Measurements from ENCODE around the gene AUTS2. TPM values are rescaled to one million over a fixed set of nuclear protein-coding genes. Genes with fewer than 3 reads are reported as not detected.

AUTS2 gene
- total and polyA plus RNA-seq, 2 of the 8 experiments (the other 6 are each of a cell fraction or from before 2014, with no cell fraction given) = 25.9 to 101 TPM

DNA sequence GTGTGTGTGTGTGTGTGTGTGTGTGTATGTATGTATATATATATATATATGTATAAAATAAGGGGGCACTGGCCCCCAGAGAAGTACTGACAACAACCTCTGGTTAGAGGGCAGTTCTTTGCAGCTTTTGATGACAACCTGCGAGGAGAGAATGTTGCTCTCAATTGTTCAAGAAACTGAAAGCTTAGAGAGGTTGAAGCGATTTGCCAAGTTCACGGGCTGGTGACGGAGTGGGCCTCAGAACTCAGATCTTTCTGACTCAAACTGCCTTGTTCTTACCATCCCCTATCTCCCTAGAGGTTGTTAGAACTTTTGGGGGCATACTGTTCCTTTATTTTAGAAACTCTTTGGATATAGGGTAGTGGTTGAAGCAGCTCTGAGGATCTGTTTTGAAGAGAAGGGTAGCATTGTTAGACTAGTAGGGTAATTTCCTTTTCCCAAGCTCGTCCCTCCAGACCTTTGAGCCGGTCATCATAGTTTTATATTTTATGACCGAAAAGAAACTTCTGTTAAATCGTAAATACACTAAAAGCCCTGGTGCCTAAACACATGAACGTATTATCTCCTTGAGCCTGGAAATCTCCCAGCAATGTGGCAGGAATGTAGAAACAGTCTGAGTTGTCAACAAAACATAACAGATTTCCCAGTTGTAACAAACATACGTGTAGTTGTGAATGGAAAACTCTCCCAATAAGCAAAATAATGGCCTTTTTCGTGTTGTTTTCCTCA, 992.0 kb downstream of the AUTS2 start:
- Histone ChIP-seq H3K4me1 (replicated peaks in 1 of 4; ENCODE audit: control insufficient read depth in 3 of 4, insufficient read depth in 4 of 4, low read length in 3 of 4) (peaks cover under 1 to 16% (median 5%) of the 10 kb centered on the region in 4 experiments), H3K9ac (replicated peaks in 1 of 4; ENCODE audit: extremely low read depth in 1 of 4, low read depth in 3 of 4, low read length in 3 of 4) (no peak overlapping the region), H3K4ac (replicated peaks; ENCODE audit: insufficient read length, low read depth, low read length) (no peak overlapping the region), H3K27me3 (replicated peaks in 1 of 4; ENCODE audit: control insufficient read depth in 3 of 4, extremely low read depth in 1 of 4, insufficient read depth in 3 of 4, low read length in 3 of 4) (peaks cover 0 to 10% (median 4%) of the 10 kb centered on the region in 4 experiments; a peak in 4 of 7 replicates), H2BK20ac (ENCODE audit: low read length) (no peak overlapping the region), H3K27ac (ENCODE audit: low read depth, low read length) (no peak overlapping the region), H2BK12ac (ENCODE audit: low read depth, low read length) (0 out of 2 replicates have a peak overlapping the region, but pooled peaks have one; percentile 62), H3K4me3 (ENCODE audit: extremely low read depth in 1 of 4, insufficient read depth in 2 of 4, low read depth in 3 of 4, low read length in 4 of 4) (no peak overlapping the region), H2BK15ac (ENCODE audit: low read length) (no peak overlapping the region), H4K91ac (replicated peaks; ENCODE audit: insufficient read length, low read length) (no peak overlapping the region), H4K8ac (ENCODE audit: extremely low read depth, insufficient read depth, low read length) (no peak overlapping the region), H3K36me3 (ENCODE audit: control insufficient read depth in 2 of 4, insufficient read depth in 4 of 4, low read length in 3 of 4) (no peaks in the 10 kb centered on the region), H3K79me1 (ENCODE audit: low read depth, low read length) (no peaks in the 10 kb centered on the region), H3K23ac (ENCODE audit: insufficient read length) (no peak overlapping the region), H3K9me3 (ENCODE audit: insufficient read depth in 2 of 2, low read depth in 1 of 2, low read length in 1 of 2) (no peaks in the 10 kb centered on the region), H2AK5ac (ENCODE audit: low read depth, low read length) (no peak overlapping the region), H3K23me2 (ENCODE audit: low read depth, low read length) (no peaks in the 10 kb centered on the region), H3K4me2 (ENCODE audit: insufficient read depth in 1 of 2, low read depth in 2 of 2, low read length in 2 of 2) (no peak overlapping the region), H2BK5ac (ENCODE audit: low read depth, low read length) (no peak overlapping the region), H3K79me2 (ENCODE audit: control insufficient read depth in 1 of 2, insufficient read depth in 2 of 2, low read length in 2 of 2) (no peaks in the 10 kb centered on the region), H4K5ac (ENCODE audit: insufficient read length, low read depth, low read length) (no peak overlapping the region), H3K56ac (replicated peaks; ENCODE audit: insufficient read length, low read depth, low read length) (no peak overlapping the region), H2BK120ac (replicated peaks; ENCODE audit: low read depth, low read length) (no peak overlapping the region), H4K20me1 (replicated peaks in 1 of 2; ENCODE audit: control insufficient read depth in 1 of 2, insufficient read depth in 2 of 2, low read length in 2 of 2) (no peaks in the 10 kb centered on the region), H2AFZ (ENCODE audit: low read length) (no peak overlapping the region), H3K18ac (ENCODE audit: extremely low read depth, low read length) (no peak overlapping the region), H3K14ac (ENCODE audit: insufficient read length) (no peak overlapping the region)
- ChIA-PET POLR2A (ENCODE audit: partially characterized antibody) (interaction anchor here (1.0 to 2.0 kb wide), 5 partner anchors 28 to 110 kb away, joined by 3 to 7 read pairs (median 4); no protein-coding TSS in a partner anchor), CTCF (ENCODE audit: partially characterized antibody) (interaction anchor here (1.0 to 1.6 kb wide), 3 partner anchors 99 to 108 kb away, joined by 3 to 4 read pairs (median 4); no protein-coding TSS in a partner anchor)
- FAIRE-seq (no peak), DNase-seq (ENCODE audit: low read depth in 1 of 2, low spot score in 2 of 2) (no peak)
- TF ChIP-seq TEAD4 (IDR thresholded peaks at IDR 0.05; ENCODE audit: low read depth, low read length) (no peak), SAP30 (IDR thresholded peaks at IDR 0.05; ENCODE audit: insufficient read depth, insufficient replicate concordance, low read length) (no peak), RAD21 (IDR thresholded peaks at IDR 0.05 in 1 of 2, conservative IDR thresholded peaks at IDR 0.05 in 1 of 2; ENCODE audit: low read depth in 2 of 2, low read length in 2 of 2) (no peak), SP4 (IDR thresholded peaks at IDR 0.05; ENCODE audit: low read length) (no peak), POLR2A (IDR thresholded peaks at IDR 0.05; ENCODE audit: control extremely low read depth in 1 of 2, low read depth in 2 of 2, low read length in 2 of 2) (no peak), FOSL1 (IDR thresholded peaks at IDR 0.05; ENCODE audit: insufficient read depth, low read depth, low read length) (no peak), GABPA (IDR thresholded peaks at IDR 0.05; ENCODE audit: borderline replicate concordance, insufficient read depth, low read length) (no peak), CHD2 (IDR thresholded peaks at IDR 0.05; ENCODE audit: low read length) (no peak), CREB1 (IDR thresholded peaks at IDR 0.05) (no peak), NANOG (IDR thresholded peaks at IDR 0.05; ENCODE audit: insufficient read depth, low read depth, low read length, poor library complexity, severe bottlenecking) (no peak)
- TF ChIP-seq, protein P1, sequence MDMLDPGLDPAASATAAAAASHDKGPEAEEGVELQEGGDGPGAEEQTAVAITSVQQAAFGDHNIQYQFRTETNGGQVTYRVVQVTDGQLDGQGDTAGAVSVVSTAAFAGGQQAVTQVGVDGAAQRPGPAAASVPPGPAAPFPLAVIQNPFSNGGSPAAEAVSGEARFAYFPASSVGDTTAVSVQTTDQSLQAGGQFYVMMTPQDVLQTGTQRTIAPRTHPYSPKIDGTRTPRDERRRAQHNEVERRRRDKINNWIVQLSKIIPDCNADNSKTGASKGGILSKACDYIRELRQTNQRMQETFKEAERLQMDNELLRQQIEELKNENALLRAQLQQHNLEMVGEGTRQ (IDR thresholded peaks at IDR 0.05; ENCODE audit: low read length) = no peak
- WGBS, 2 experiments (ENCODE audit: extremely low coverage in 1 of 2, insufficient coverage in 1 of 2, insufficient read length in 1 of 2, insufficient replicate concordance in 2 of 2, low coverage in 1 of 2, low lambda C conversion rate in 2 of 2, missing lambda C conversion rate in 1 of 2) = 84% methylated on average over 11 of the region's 11 CpGs; no CpG with 5 or more reads in 1 of the 2 experiments
